Endothelial cell of umbilical vein (primary cell): ENCODE results near the gene MGAT5.

Experiments
- CTCF ChIP-seq, 2 donors: IDR thresholded peaks; 1 replicate in 1 of 2; 2 replicates in 1 of 2; pipeline ENCODE4 v1.5.1; 2011; ENCODE audit warnings: low read length in 2 of 2, mild to moderate bottlenecking in 2 of 2, moderate library complexity in 2 of 2, control low read depth in 1 of 2, inconsistent platforms in 1 of 2, low read depth in 1 of 2; ENCODE audit not compliant: insufficient read depth in 1 of 2; ENCODE audit errors: extremely low read depth in 1 of 2
- EZH2 ChIP-seq: IDR thresholded peaks from 2 replicates; pipeline ENCODE4 v1.6.1; 2012; ENCODE audit warnings: borderline replicate concordance, low read depth, mild to moderate bottlenecking, moderate library complexity, low read length, inconsistent platforms; ENCODE audit not compliant: severe bottlenecking
- FOS ChIP-seq: IDR thresholded peaks from 2 replicates; pipeline ENCODE4 v1.6.1; 2011; ENCODE audit warnings: mild to moderate bottlenecking, low read length, moderate library complexity, borderline replicate concordance; ENCODE audit not compliant: insufficient read depth
- GATA2 ChIP-seq: IDR thresholded peaks from 2 replicates; pipeline ENCODE4 v1.7.0; 2011; ENCODE audit warnings: low read depth, mild to moderate bottlenecking, moderate library complexity, mixed read lengths, low read length; ENCODE audit not compliant: insufficient read length, insufficient read depth
- JUN ChIP-seq: IDR thresholded peaks from 2 replicates; pipeline ENCODE4 v1.6.1; 2011; ENCODE audit warnings: borderline replicate concordance, low read depth; ENCODE audit not compliant: insufficient read length, insufficient read depth
- MAX ChIP-seq: IDR thresholded peaks from 2 replicates; pipeline ENCODE4 v1.6.1; 2011; ENCODE audit not compliant: insufficient read depth, insufficient read length
- MYC ChIP-seq: IDR thresholded peaks from one replicate; pipeline ENCODE4 v1.6.1; 2011; ENCODE audit warnings: mild to moderate bottlenecking, low read depth, low read length
- POLR2A ChIP-seq: IDR thresholded peaks from 2 replicates; pipeline ENCODE4 v1.6.1; 2012; ENCODE audit warnings: low read depth, mild to moderate bottlenecking, control low read depth, low read length
- POLR2AphosphoS5 ChIP-seq: IDR thresholded peaks from 2 replicates; pipeline ENCODE4 v1.6.1; 2012; ENCODE audit warnings: low read depth, mild to moderate bottlenecking, control low read depth, low read length, moderate library complexity; ENCODE audit not compliant: insufficient read depth

GRCh38 chr2:134453973-134454372 lies 200.1 kb downstream of the MGAT5 start:
- no peak for TF ChIP-seq FOS
- TF ChIP-seq CTCF (IDR thresholded peaks at IDR 0.05; ENCODE audit: extremely low read depth in 1 of 2, insufficient read depth in 1 of 2, low read depth in 1 of 2, low read length in 2 of 2): no peak
- no peak for TF ChIP-seq EZH2
- no peak for TF ChIP-seq POLR2AphosphoS5
- no peak for TF ChIP-seq POLR2A
- no peak for TF ChIP-seq JUN
- TF ChIP-seq MAX: no peak
- TF ChIP-seq MYC: no peak
- no peak for TF ChIP-seq GATA2
